NCI-H2196 treated with DMSO at 0.1 percent for 48 hours (cell line): Measurements from ENCODE around the gene RGL3.
"Not testable (repeated sequence)": the region's sequence is repeated elsewhere in the genome, so short reads cannot be mapped to it uniquely, and the experiment has no call there.

Experiments
- DNase-seq: peaks from one replicate; lab custom pipeline; 2025; ENCODE audit not compliant: unreplicated experiment; lab: John Stamatoyannopoulos, UW

The RGL3 gene

DNA sequence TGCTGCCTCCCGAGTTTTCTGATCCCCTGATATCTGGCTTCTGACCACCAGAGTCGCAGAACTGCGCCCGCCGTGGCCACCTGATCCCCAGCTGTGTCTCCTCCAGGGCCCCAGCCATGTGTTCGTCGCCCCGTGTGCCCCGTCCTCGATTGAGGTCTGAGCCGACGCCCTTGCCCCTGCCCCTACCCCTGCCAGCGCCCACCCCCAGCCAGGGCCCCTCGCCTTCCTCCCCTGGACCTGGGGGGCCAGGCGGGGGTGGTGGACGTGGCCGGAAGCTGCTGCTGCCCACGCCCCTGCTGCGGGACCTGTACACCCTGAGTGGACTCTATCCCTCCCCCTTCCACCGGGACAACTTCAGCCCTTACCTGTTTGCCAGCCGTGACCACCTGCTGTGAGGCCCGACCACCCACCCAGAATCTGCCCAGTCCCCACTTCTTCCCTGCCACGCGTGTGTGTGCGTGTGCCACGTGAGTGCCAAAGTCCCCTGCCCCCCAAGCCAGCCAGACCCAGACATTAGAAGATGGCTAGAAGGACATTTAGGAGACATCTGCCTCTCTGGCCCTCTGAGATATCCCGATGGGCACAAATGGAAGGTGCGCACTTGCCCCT, 54.7 kb downstream of the RGL3 start:
- DNase-seq = no peak

- DNase-seq = no peak
These were observed 55.2 kb downstream of the RGL3 start for GRCh38 chr19:11363881-11364280.

DNA sequence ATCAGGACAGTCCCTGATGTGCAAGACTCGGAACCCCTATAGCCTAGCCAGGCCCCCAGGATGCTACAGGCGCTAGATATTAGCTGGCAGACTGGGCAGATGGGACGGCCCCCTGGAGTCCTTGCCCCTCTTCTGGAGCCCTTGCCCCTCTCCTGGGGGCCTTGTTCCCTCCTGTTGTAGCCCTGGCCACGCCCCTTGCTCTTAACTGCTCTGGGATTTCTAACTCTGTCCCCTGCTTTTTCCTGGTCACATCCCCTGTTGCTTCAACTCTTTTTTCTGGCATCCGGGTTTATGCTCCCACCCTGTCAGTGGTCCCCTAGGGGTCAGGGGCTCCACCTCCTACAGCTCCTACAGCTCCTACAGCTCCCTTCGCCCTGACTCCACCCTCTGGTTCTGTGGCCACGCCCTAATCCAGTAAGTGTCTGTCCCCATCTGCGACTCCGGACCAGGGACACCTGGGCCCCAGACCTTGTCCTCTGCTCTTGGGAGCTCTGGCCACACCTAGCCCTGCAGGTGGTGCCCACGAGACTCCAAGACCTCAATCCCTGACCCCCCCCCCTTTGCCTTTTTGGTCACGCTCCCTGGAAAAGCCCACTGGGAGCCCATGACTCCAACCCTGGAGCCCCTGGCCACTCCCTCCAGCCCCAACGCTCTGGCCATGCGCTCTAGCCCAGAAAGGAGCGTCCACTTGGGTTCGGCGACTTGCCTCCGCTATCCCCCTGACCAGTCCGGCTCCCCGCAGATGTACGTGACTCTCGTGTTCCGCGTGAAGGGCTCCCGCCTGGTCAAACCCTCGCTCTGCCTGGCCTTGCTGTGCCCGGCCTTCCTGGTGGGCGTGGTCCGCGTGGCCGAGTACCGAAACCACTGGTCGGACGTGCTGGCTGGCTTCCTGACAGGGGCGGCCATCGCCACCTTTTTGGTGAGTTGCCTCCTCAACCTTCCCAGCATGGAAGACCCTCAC, 57.1 kb downstream of the RGL3 start:
- DNase-seq = no peak

- DNase-seq = no peak
These were observed 57.9 kb downstream of the RGL3 start for GRCh38 chr19:11361037-11361770.

GRCh38 chr19:11359421-11359820, 59.7 kb downstream of the RGL3 start:
- DNase-seq = no peak

GRCh38 chr19:11356676-11357550, 62.2 kb downstream of the RGL3 start:
- no peak for DNase-seq

DNA sequence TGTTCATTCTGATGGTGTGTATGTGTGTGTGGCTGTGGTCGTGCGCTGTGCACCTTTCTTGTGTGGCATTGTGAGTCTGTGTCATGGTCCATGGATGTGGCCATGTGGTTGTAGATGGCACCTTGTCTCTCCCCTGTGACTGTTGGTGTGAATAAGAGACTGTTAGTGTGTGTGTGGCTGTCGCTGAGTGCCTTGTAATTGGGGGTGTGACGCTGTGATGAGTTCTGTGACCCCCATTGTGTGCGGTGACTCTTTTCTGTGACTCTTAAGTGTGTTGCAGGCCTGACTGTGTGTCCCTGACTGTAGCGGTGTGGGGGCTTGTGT, 63.1 kb downstream of the RGL3 start:
- DNase-seq = no peak

DNA sequence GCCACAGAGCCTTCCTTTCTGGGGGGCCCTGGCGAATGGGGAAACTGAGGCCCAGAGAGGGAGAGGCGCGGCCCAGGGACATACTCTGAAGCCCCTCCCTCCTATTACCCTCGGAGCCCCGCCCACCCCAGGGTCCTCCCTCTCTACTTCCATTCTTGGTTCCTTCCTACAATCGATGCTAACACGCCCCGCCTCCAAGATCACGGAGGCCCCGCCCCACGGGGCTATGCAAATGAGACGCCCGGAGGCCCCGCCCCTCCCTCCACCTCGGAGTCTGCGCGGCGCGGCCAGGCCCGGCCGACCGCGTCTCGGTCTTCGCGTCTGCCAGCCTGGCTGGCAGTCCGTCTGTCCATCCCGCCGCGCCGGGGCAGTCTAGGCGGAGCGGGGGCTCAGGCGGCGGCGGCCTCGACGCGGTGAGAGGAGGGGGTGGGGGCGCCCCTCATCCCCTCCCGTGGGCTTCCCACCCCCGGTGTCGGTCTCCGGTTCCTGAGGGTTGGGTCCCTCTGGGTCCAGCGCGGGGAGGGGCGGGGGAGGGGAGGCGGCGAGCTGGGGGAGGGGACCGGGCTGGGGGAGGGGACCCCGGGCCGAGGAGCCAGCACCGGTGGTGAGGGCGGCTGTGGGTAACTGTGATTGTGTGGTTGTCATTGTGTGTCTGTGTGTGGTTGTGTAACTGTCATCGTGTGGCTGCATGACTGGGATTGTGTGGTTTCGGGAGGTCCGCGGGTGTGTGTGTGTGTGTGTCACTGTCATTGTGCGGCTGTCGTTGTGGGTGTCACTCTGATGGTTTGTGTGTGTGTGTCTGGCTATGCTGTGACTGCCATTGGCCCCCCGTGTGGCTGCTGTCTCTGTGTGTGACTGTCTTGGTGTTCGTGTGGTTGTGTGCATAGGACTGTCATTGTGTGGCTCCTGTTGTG, 63.7 kb downstream of the RGL3 start, which contains the start of gene PLPPR2:
Gene PLPPR2, plus strand, starts transcription at position 273 of the 914 bp plus-strand sequence. CDS start 2,242 bp downstream, outside the sequence.
- DNase-seq = peak; percentile 83

GRCh38 chr19:11354102-11354501, 65.0 kb downstream of the RGL3 start:
- not testable (repeated sequence) for DNase-seq

DNA sequence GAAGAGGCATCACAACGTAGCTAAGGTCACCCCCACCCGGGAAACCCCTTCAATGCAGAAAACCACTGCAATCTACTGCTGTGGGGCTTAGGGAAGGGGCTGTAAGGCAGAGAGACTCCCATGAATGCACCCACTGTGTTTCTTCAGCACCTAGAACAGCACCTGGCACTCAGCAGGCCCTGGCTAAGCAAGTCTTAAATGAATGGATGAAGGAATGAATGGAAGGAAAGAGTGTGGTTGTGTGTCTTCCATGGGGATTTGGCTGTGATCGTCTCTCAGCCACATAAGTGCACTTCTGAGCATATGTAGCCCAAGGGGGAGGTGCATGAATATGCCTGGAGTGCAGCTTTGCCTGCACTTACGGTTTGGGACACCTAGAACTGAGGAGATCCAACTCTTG, 69.9 kb downstream of the RGL3 start:
- DNase-seq = no peak

DNA sequence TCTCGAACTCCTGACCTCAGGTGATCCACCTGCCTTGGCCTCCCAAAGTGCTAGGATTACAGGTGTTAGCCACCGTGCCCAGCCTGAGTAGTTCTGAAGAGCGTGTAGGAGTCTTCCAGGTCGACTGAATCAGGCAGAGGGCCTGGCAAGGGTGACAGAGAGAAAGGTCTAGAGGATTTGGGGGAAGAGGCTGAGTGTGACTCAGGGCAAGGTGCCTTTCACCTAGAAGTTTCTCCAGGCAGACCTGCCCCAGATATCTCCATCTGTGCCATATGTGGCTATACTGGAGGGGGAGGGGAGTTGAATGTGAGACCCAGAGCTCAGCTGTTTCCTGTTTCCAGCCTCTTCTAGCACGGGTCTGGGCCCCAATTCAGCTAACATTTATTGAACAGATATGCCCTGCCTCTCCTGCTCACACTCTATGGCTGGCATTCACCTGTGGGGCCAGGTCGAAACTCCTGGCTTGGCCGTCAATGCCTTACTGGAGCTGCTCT, 71.5 kb downstream of the RGL3 start:
- DNase-seq = no peak

- DNase-seq = peak; percentile 97
These were observed 72.8 kb downstream of the RGL3 start, which contains the start of the genes CCDC159 and TMEM205 for GRCh38 chr19:11346104-11346940. Gene CCDC159 (plus strand): TSS chr19:11346519. CDS start chr19:11346607, 88 bp downstream. Gene TMEM205 (minus strand): TSS chr19:11346268. CDS start chr19:11345619, 649 bp downstream.

GRCh38 chr19:11345122-11345803, 73.9 kb downstream of the RGL3 start:
- peak; percentile 31 for DNase-seq
